Hepatocyte (in vitro differentiated cells): ENCODE measurements around the gene C2orf81. TPM values are rescaled to one million over a fixed set of nuclear protein-coding genes. Genes with fewer than 3 reads are reported as not detected.

Source experiments
- DNase-seq: peaks from one replicate; pipeline ENCODE4 v3.0.0-alpha.2; 2016; ENCODE audit warnings: low spot score
- H2AFZ ChIP-seq: fragments of 200-600 bp; sonication (generic); 2 replicates; pipeline ENCODE4 v1.6.0; 2016; ENCODE audit warnings: antibody characterized with exemption, mild to moderate bottlenecking
- H3K27ac ChIP-seq: fragments of 200-600 bp; sonication (generic); 2 replicates; pipeline ENCODE4 v1.5.1; 2016; ENCODE audit warnings: mild to moderate bottlenecking
- H3K27me3 ChIP-seq: fragments of 200-600 bp; sonication (generic); 2 replicates; pipeline ENCODE4 v1.6.1; 2016
- H3K36me3 ChIP-seq: fragments of 200-600 bp; sonication (generic); replicated peaks from 2 replicates; pipeline ENCODE4 v1.5.1; 2016; ENCODE audit warnings: low read depth; ENCODE audit not compliant: insufficient read depth
- H3K4me1 ChIP-seq: fragments of 200-600 bp; sonication (generic); 2 replicates; pipeline ENCODE4 v1.5.1; 2016; ENCODE audit warnings: mild to moderate bottlenecking, moderate library complexity; ENCODE audit not compliant: insufficient read depth
- H3K4me2 ChIP-seq: fragments of 200-600 bp; sonication (generic); 2 replicates; pipeline ENCODE4 v1.6.0; 2016
- H3K4me3 ChIP-seq: fragments of 200-600 bp; sonication (generic); 2 replicates; pipeline ENCODE4 v1.5.1; 2016; ENCODE audit warnings: mild to moderate bottlenecking
- H3K79me2 ChIP-seq: fragments of 200-600 bp; sonication (generic); 2 replicates; pipeline ENCODE4 v1.6.0; 2017; ENCODE audit warnings: mild to moderate bottlenecking
- H3K9me2 ChIP-seq: fragments of 200-600 bp; sonication (generic); replicated peaks from 2 replicates; pipeline ENCODE4 v1.6.0; 2017; ENCODE audit warnings: mild to moderate bottlenecking; ENCODE audit not compliant: insufficient read depth
- H3K9me3 ChIP-seq: fragments of 200-600 bp; sonication (generic); 2 replicates; pipeline ENCODE4 v1.5.1; 2016; ENCODE audit warnings: low read depth, mild to moderate bottlenecking
- H4K20me1 ChIP-seq: fragments of 200-600 bp; sonication (generic); 2 replicates; pipeline ENCODE4 v1.6.0; 2016; ENCODE audit warnings: mild to moderate bottlenecking; ENCODE audit not compliant: insufficient read depth, poor library complexity, severe bottlenecking
- CTCF ChIP-seq: fragments of 200-600 bp; sonication (generic); IDR thresholded peaks from 2 replicates; pipeline ENCODE4 v1.5.1; 2016; ENCODE audit warnings: antibody characterized with exemption, mild to moderate bottlenecking; ENCODE audit not compliant: poor library complexity
- EZH2 ChIP-seq: fragments of 200-600 bp; sonication (generic); IDR thresholded peaks from 2 replicates; pipeline ENCODE4 v1.6.1; 2016; ENCODE audit warnings: antibody characterized with exemption, mild to moderate bottlenecking, borderline replicate concordance
- EZH2phosphoT487 ChIP-seq: fragments of 200-600 bp; sonication (generic); IDR thresholded peaks from one replicate; pipeline ENCODE4 v1.6.1; 2018; ENCODE audit warnings: antibody characterized with exemption, mild to moderate bottlenecking, low read depth, moderate library complexity; ENCODE audit not compliant: unreplicated experiment, severe bottlenecking
- WGBS: methylation state at CpG from one replicate; pipeline ENCODE4 v1.1.6; 2016; ENCODE audit warnings: low lambda C conversion rate; ENCODE audit errors: missing lambda C conversion rate; 5-methylcytosine and 5-hydroxymethylcytosine counted together
- polyA plus RNA-seq: library from polyadenylated mRNA; unstranded; fragments of >200 nt; fragmentation: Nextera tagmentation; extraction: Ambion mirVana; gene quantifications from 2 replicates; pipeline ENCODE4 v1.2.1, GENCODE V29; 2016
- total RNA-seq: library from RNA; depleted of rRNA; stranded (reverse); fragments of >200 nt; gene quantifications from 2 replicates; pipeline ENCODE4 v1.2.3, GENCODE V29; 2014

C2orf81 gene
- total and polyA plus RNA-seq, 2 experiments from 2014 or later = 0.37 to 0.76 TPM

- peaks cover 13% of the 10 kb centered on the region for H3K4me1 ChIP-seq
- H3K27me3 ChIP-seq = no peaks in the 10 kb centered on the region
- 93% methylated on average over 3 of the region's 3 CpGs for WGBS
- H3K79me2 ChIP-seq = peaks cover 88% of the 10 kb centered on the region
- no peaks in the 10 kb centered on the region for H3K9me3 ChIP-seq
- no peak for DNase-seq
- H3K27ac ChIP-seq = no peak overlapping the region
- no peak overlapping the region for H2AFZ ChIP-seq
- TF ChIP-seq EZH2 = no peak
- TF ChIP-seq EZH2phosphoT487 = no peak
- TF ChIP-seq CTCF = no peak
- no peak overlapping the region for H3K4me2 ChIP-seq
- peaks cover 39% of the 10 kb centered on the region for H4K20me1 ChIP-seq
- no peaks in the 10 kb centered on the region for H3K36me3 ChIP-seq
- no peak overlapping the region for H3K4me3 ChIP-seq
- no peaks in the 10 kb centered on the region for H3K9me2 ChIP-seq
Measured at GRCh38 chr2:74381751-74382150, 39.7 kb downstream of the C2orf81 start.

GRCh38 chr2:74379851-74380789 lies 41.3 kb downstream of the C2orf81 start, which contains the start of gene DCTN1:
Gene DCTN1 (minus strand): TSS chr2:74380311. CDS start chr2:74380037, 274 bp downstream.
- peaks cover 28% of the 10 kb centered on the region for H4K20me1 ChIP-seq
- peak within 1 kb of the TSS; percentile 85 for H3K4me2 ChIP-seq
- no peaks in the 10 kb centered on the region for H3K27me3 ChIP-seq
- 25% methylated on average over 14 of the region's 14 CpGs for WGBS
- H3K27ac ChIP-seq = peak within 1 kb of the TSS; percentile 25
- H3K4me3 ChIP-seq = no peak within 1 kb of the TSS
- H3K36me3 ChIP-seq = no peaks in the 10 kb centered on the region
- H2AFZ ChIP-seq = no peak within 1 kb of the TSS
- H3K79me2 ChIP-seq = peaks cover 78% of the 10 kb centered on the region
- TF ChIP-seq EZH2phosphoT487 (no peak), CTCF (no peak), EZH2 (no peak)
- no peaks in the 10 kb centered on the region for H3K9me3 ChIP-seq
- no peaks in the 10 kb centered on the region for H3K9me2 ChIP-seq
- peak; percentile 74 for DNase-seq
- peaks cover 13% of the 10 kb centered on the region for H3K4me1 ChIP-seq

GRCh38 chr2:74378007-74378406 lies 43.4 kb downstream of the C2orf81 start:
- no peak overlapping the region for H3K4me2 ChIP-seq
- no peak overlapping the region for H3K4me3 ChIP-seq
- no peak for DNase-seq
- peaks cover 63% of the 10 kb centered on the region for H3K79me2 ChIP-seq
- H3K9me3 ChIP-seq = no peaks in the 10 kb centered on the region
- peaks cover 20% of the 10 kb centered on the region for H4K20me1 ChIP-seq
- H2AFZ ChIP-seq = no peak overlapping the region
- TF ChIP-seq CTCF (no peak), EZH2 (no peak), EZH2phosphoT487 (no peak)
- WGBS = 96% methylated on average over 10 of the region's 10 CpGs
- H3K9me2 ChIP-seq = no peaks in the 10 kb centered on the region
- H3K27me3 ChIP-seq = no peaks in the 10 kb centered on the region
- no peaks in the 10 kb centered on the region for H3K36me3 ChIP-seq
- H3K4me1 ChIP-seq = peaks cover 13% of the 10 kb centered on the region
- no peak overlapping the region for H3K27ac ChIP-seq
